Mucosa of descending colon (tissue), 3 donors: Measurements from ENCODE around the gene RABL3. TPM values are rescaled to one million over a fixed set of nuclear protein-coding genes. Genes with fewer than 3 reads are reported as not detected.

Experiments
- ATAC-seq: fragments of 200-7000 bp; cut with Tn5 transposase; one replicate; pipeline ENCODE4 v1.9.1; 2020; ENCODE audit warnings: mild to moderate bottlenecking, moderate library complexity
- DNase-seq, 3 donors: peaks; one replicate each; pipeline ENCODE4 v3.0.0-alpha.2; 2020
- H3K36me3 ChIP-seq: fragments of 200-600 bp; one replicate; pipeline ENCODE4 v1.8.0; 2021; ENCODE audit warnings: low read depth, mild to moderate bottlenecking
- H3K4me1 ChIP-seq: fragments of 200-600 bp; one replicate; pipeline ENCODE4 v1.8.0; 2021; ENCODE audit warnings: low read depth, mild to moderate bottlenecking
- H3K4me3 ChIP-seq: fragments of 200-600 bp; one replicate; pipeline ENCODE4 v1.8.0; 2021; ENCODE audit warnings: mild to moderate bottlenecking
- H3K9me3 ChIP-seq: fragments of 200-600 bp; one replicate; pipeline ENCODE4 v1.8.0; 2021; ENCODE audit warnings: mild to moderate bottlenecking
- CTCF ChIP-seq: fragments of 200-600 bp; IDR thresholded peaks from one replicate; pipeline ENCODE4 v1.8.0; 2022; ENCODE audit warnings: antibody characterized with exemption, mild to moderate bottlenecking
- intact Hi-C, 2 donors: fragments of 100-400 bp; cut with DNase I in 1 of 2; cut with micrococcal nuclease in 1 of 2; formaldehyde crosslinking; loops; one replicate each; pipeline versions ENCODE4 v1.11.0 to v1.11.1; 2022; cut with DNase I, micrococcal nuclease
- total RNA-seq, 3 donors: library from RNA; stranded (reverse); fragmentation: NEBNext Ultra II Directional in 2 of 3; extraction: Animal tissue kit (Norgen Biotek cat#: 25700) in 2 of 3; gene quantifications; one replicate each; pipeline versions ENCODE4 v1.2.1 to v1.2.4, GENCODE V29; 2021 to 2023
- donor health status: DM: no; HTN: no; CAD: no; lungs with moderate emphysema.
- donor health status: DM: no; HTN: no; CAD: no.
- donor health status: DM: no; HTN: yes; CAD: no.

Gene RABL3
- total RNA-seq, 3 donors from 2014 or later = 23.0 to 26.5 (median 25.9) TPM

DNA sequence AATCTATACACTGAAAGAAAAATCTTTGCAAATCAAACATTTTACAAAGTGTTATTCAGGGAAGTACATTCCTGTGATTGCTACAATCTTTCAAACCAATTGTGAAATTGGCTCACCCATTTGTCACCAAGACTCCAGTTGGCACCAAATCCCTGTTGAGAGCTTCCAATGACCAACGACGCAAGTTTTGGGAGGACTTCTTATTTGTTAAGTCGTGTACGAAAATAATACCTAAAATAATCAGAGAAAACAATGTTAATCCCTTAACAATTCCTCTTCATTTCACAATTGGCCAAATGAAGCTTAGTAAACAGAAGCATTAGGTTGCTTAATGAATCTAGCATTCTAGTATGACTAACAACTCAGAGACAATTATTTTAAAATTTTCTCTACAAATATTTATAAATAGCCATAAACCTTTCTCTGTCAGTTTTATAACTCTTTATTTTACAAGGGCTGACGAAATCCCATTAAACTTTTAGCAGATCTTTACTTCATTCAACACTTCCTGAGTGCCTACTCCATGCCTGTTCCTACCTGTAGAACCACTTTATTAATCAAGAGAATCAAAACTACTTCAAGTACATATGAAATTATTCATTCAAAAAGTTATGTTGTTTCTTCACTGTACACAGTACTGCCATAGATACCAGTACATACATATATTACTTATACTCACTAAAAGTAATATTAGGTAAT is 36.3 kb downstream of the RABL3 start:
- TF ChIP-seq CTCF = no peak
- H3K36me3 ChIP-seq = no peaks in the 10 kb centered on the region
- no peaks in the 10 kb centered on the region for H3K4me1 ChIP-seq
- no peaks in the 10 kb centered on the region for H3K9me3 ChIP-seq
- no peak overlapping the region for H3K4me3 ChIP-seq
- ATAC-seq (no peak), DNase-seq (no peak)
- intact Hi-C loops = no loop called here

GRCh38 chr3:120699333-120699732 is 43.0 kb downstream of the RABL3 start:
- Histone ChIP-seq H3K4me3 (no peak overlapping the region), H3K36me3 (no peaks in the 10 kb centered on the region), H3K9me3 (no peaks in the 10 kb centered on the region), H3K4me1 (no peaks in the 10 kb centered on the region)
- intact Hi-C loops = no loop called here
- no peak for DNase-seq
- TF ChIP-seq CTCF = no peak
- ATAC-seq = no peak

GRCh38 chr3:120693439-120694171 is 48.7 kb downstream of the RABL3 start:
- TF ChIP-seq CTCF = no peak
- no peaks in the 10 kb centered on the region for H3K36me3 ChIP-seq
- no peaks in the 10 kb centered on the region for H3K4me1 ChIP-seq
- peak; percentile 99 for ATAC-seq
- H3K9me3 ChIP-seq = no peaks in the 10 kb centered on the region
- intact Hi-C loops = no loop called here
- DNase-seq = no peak
- H3K4me3 ChIP-seq = peak overlapping the region; percentile 3

- intact Hi-C loops = no loop called here
- Histone ChIP-seq H3K9me3 (no peaks in the 10 kb centered on the region), H3K4me1 (no peaks in the 10 kb centered on the region), H3K4me3 (no peak overlapping the region), H3K36me3 (no peaks in the 10 kb centered on the region)
- ATAC-seq (peak; percentile 32), DNase-seq (no peak)
- TF ChIP-seq CTCF = no peak
These were observed 52.9 kb downstream of the RABL3 start for GRCh38 chr3:120689395-120689794.

- Histone ChIP-seq H3K4me3 (no peak overlapping the region), H3K9me3 (no peaks in the 10 kb centered on the region), H3K36me3 (no peaks in the 10 kb centered on the region), H3K4me1 (no peaks in the 10 kb centered on the region)
- intact Hi-C loops = no loop called here
- DNase-seq (no peak), ATAC-seq (peak; percentile 57)
- TF ChIP-seq CTCF = no peak
These were observed 54.2 kb downstream of the RABL3 start for GRCh38 chr3:120688121-120688520.
